ENCODE measurements around the gene SLC22A8. TPM values are rescaled to one million over a fixed set of nuclear protein-coding genes. Genes with fewer than 3 reads are reported as not detected.

Gene SLC22A8
- total RNA-seq, 2 experiments from 2014 or later: not detected

- ChIA-PET CTCF (no interaction called here), POLR2A (no interaction called here)
- no peak for ATAC-seq
- H3K4me1 Mint-ChIP-seq (ENCODE audit: low read depth): no peaks in the 10 kb centered on the region
- H3K27me3 Mint-ChIP-seq (ENCODE audit: low read depth): no peaks in the 10 kb centered on the region
- no peak for DNase-seq
- H3K36me3 Mint-ChIP-seq (ENCODE audit: low read depth): no peaks in the 10 kb centered on the region
- no peak within 1 kb of the TSS for H3K27ac Mint-ChIP-seq
- H3K4me3 Mint-ChIP-seq: no peak within 1 kb of the TSS
- H3K9me3 Mint-ChIP-seq (ENCODE audit: insufficient read depth): no peaks in the 10 kb centered on the region
These were observed 31.1 kb downstream of the SLC22A8 start, which contains the start of gene SLC22A6 for GRCh38 chr11:62984451-62984991. Gene SLC22A6, minus strand, starts transcription at chr11:62984967. Its CDS starts 277 bp downstream, at chr11:62984690.

GRCh38 chr11:62983536-62984199 lies 32.0 kb downstream of the SLC22A8 start:
- ChIA-PET CTCF (no interaction called here), POLR2A (no interaction called here)
- Mint-ChIP-seq H3K27me3 (ENCODE audit: low read depth) (no peaks in the 10 kb centered on the region), H3K36me3 (ENCODE audit: low read depth) (no peaks in the 10 kb centered on the region), H3K4me3 (no peak overlapping the region), H3K9me3 (ENCODE audit: insufficient read depth) (no peaks in the 10 kb centered on the region), H3K27ac (no peak overlapping the region), H3K4me1 (ENCODE audit: low read depth) (no peaks in the 10 kb centered on the region)
- ATAC-seq: no peak
- DNase-seq: no peak

- H3K36me3 Mint-ChIP-seq (ENCODE audit: low read depth): no peaks in the 10 kb centered on the region
- ChIA-PET CTCF (no interaction called here), POLR2A (no interaction called here)
- H3K27me3 Mint-ChIP-seq (ENCODE audit: low read depth): no peaks in the 10 kb centered on the region
- H3K4me1 Mint-ChIP-seq (ENCODE audit: low read depth): no peaks in the 10 kb centered on the region
- no peak overlapping the region for H3K27ac Mint-ChIP-seq
- H3K9me3 Mint-ChIP-seq (ENCODE audit: insufficient read depth): no peaks in the 10 kb centered on the region
- H3K4me3 Mint-ChIP-seq: no peak overlapping the region
- DNase-seq (no peak), ATAC-seq (no peak)
These were observed 33.9 kb downstream of the SLC22A8 start for GRCh38 chr11:62981743-62982142.

GRCh38 chr11:62980133-62980760 lies 35.4 kb downstream of the SLC22A8 start:
- Mint-ChIP-seq H3K27ac (no peak overlapping the region), H3K36me3 (ENCODE audit: low read depth) (no peaks in the 10 kb centered on the region), H3K4me1 (ENCODE audit: low read depth) (no peaks in the 10 kb centered on the region), H3K27me3 (ENCODE audit: low read depth) (no peaks in the 10 kb centered on the region), H3K4me3 (no peak overlapping the region), H3K9me3 (ENCODE audit: insufficient read depth) (no peaks in the 10 kb centered on the region)
- ATAC-seq (no peak), DNase-seq (no peak)
- POLR2A ChIA-PET: no interaction called here
- CTCF ChIA-PET: no interaction called here

GRCh38 chr11:62976109-62976508 lies 39.5 kb downstream of the SLC22A8 start:
- CTCF ChIA-PET: interaction anchor here (1.1 to 3.9 kb wide), 4 partner anchors 10 to 69 kb away, joined by 3 to 43 read pairs (median 4); no protein-coding TSS in a partner anchor
- no peak for DNase-seq
- H3K36me3 Mint-ChIP-seq (ENCODE audit: low read depth): no peaks in the 10 kb centered on the region

GRCh38 chr11:62974848-62975522 lies 40.7 kb downstream of the SLC22A8 start:
- Mint-ChIP-seq H3K27me3 (ENCODE audit: low read depth) (peaks cover 11% of the 10 kb centered on the region), H3K4me3 (no peak overlapping the region), H3K36me3 (ENCODE audit: low read depth) (no peaks in the 10 kb centered on the region), H3K4me1 (ENCODE audit: low read depth) (no peaks in the 10 kb centered on the region), H3K9me3 (ENCODE audit: insufficient read depth) (no peaks in the 10 kb centered on the region), H3K27ac (no peak overlapping the region)
- ChIA-PET POLR2A (no interaction called here), CTCF (interaction anchor here (0.7 to 3.9 kb wide), 8 partner anchors 12 to 71 kb away, joined by 3 to 43 read pairs (median 4); partner anchors contain the start of gene CHRM1)
- ATAC-seq: no peak
- DNase-seq: no peak

More at GRCh38 chr11:62976109-62976508, 39.5 kb downstream of the SLC22A8 start:
- no peaks in the 10 kb centered on the region for H3K4me1 Mint-ChIP-seq (ENCODE audit: low read depth)
- no peak overlapping the region for H3K27ac Mint-ChIP-seq
- H3K4me3 Mint-ChIP-seq: no peak overlapping the region
- H3K9me3 Mint-ChIP-seq (ENCODE audit: insufficient read depth): no peaks in the 10 kb centered on the region
- POLR2A ChIA-PET: no interaction called here
- peaks cover 6% of the 10 kb centered on the region for H3K27me3 Mint-ChIP-seq (ENCODE audit: low read depth)
- no peak for ATAC-seq

GRCh38 chr11:62965574-62965973 lies 50.1 kb downstream of the SLC22A8 start:
- Mint-ChIP-seq H3K36me3 (ENCODE audit: low read depth) (no peaks in the 10 kb centered on the region), H3K27ac (no peak overlapping the region), H3K9me3 (ENCODE audit: insufficient read depth) (no peaks in the 10 kb centered on the region), H3K4me1 (ENCODE audit: low read depth) (no peaks in the 10 kb centered on the region), H3K27me3 (ENCODE audit: low read depth) (peaks cover 23% of the 10 kb centered on the region), H3K4me3 (no peak overlapping the region)
- ATAC-seq: no peak
- no peak for DNase-seq
- CTCF ChIA-PET: no interaction called here
- POLR2A ChIA-PET: interaction anchor here (0.7 kb wide), 1 partner anchor 1402 kb away, joined by 3 read pairs; no protein-coding TSS in a partner anchor

- H3K4me3 Mint-ChIP-seq: no peak overlapping the region
These were observed 53.2 kb downstream of the SLC22A8 start for GRCh38 chr11:62962391-62962790.

GRCh38 chr11:62961017-62961570 lies 54.5 kb downstream of the SLC22A8 start:
- no peaks in the 10 kb centered on the region for H3K9me3 Mint-ChIP-seq (ENCODE audit: insufficient read depth)
- H3K27ac Mint-ChIP-seq: no peak overlapping the region
- H3K4me3 Mint-ChIP-seq: no peak overlapping the region
- H3K4me1 Mint-ChIP-seq (ENCODE audit: low read depth): no peaks in the 10 kb centered on the region
- H3K27me3 Mint-ChIP-seq (ENCODE audit: low read depth): peaks cover 14% of the 10 kb centered on the region
- no peak for ATAC-seq
- ChIA-PET CTCF (interaction anchor here (1.1 kb wide), 1 partner anchor 54 kb away, joined by 3 read pairs; no protein-coding TSS in a partner anchor), POLR2A (no interaction called here)
- no peak for DNase-seq
- H3K36me3 Mint-ChIP-seq (ENCODE audit: low read depth): no peaks in the 10 kb centered on the region

More at GRCh38 chr11:62962391-62962790, 53.2 kb downstream of the SLC22A8 start:
- H3K27ac Mint-ChIP-seq: no peak overlapping the region
- CTCF ChIA-PET: interaction anchor here (0.8 kb wide), 1 partner anchor 64 kb away, joined by 3 read pairs; no protein-coding TSS in a partner anchor
- no peak for DNase-seq
- H3K9me3 Mint-ChIP-seq (ENCODE audit: insufficient read depth): no peaks in the 10 kb centered on the region
- no peaks in the 10 kb centered on the region for H3K36me3 Mint-ChIP-seq (ENCODE audit: low read depth)
- no peak for ATAC-seq
- H3K4me1 Mint-ChIP-seq (ENCODE audit: low read depth): no peaks in the 10 kb centered on the region
- POLR2A ChIA-PET: no interaction called here
- H3K27me3 Mint-ChIP-seq (ENCODE audit: low read depth): peaks cover 20% of the 10 kb centered on the region

- Mint-ChIP-seq H3K27ac (no peak overlapping the region), H3K36me3 (ENCODE audit: low read depth) (no peaks in the 10 kb centered on the region), H3K4me3 (no peak overlapping the region), H3K27me3 (ENCODE audit: low read depth) (peaks cover 12% of the 10 kb centered on the region), H3K4me1 (ENCODE audit: low read depth) (no peaks in the 10 kb centered on the region), H3K9me3 (ENCODE audit: insufficient read depth) (no peaks in the 10 kb centered on the region)
- no peak for ATAC-seq
- ChIA-PET CTCF (interaction anchor here (1.5 kb wide), 1 partner anchor 53 kb away, joined by 6 read pairs; no protein-coding TSS in a partner anchor), POLR2A (no interaction called here)
- no peak for DNase-seq
These were observed 56.1 kb downstream of the SLC22A8 start for GRCh38 chr11:62959422-62959980.

GRCh38 chr11:62958547-62959421 lies 56.9 kb downstream of the SLC22A8 start:
- H3K36me3 Mint-ChIP-seq (ENCODE audit: low read depth): no peaks in the 10 kb centered on the region
- ChIA-PET POLR2A (no interaction called here), CTCF (interaction anchor here (1.5 kb wide), 1 partner anchor 53 kb away, joined by 6 read pairs; no protein-coding TSS in a partner anchor)
- H3K9me3 Mint-ChIP-seq (ENCODE audit: insufficient read depth): no peaks in the 10 kb centered on the region
- peaks cover 13% of the 10 kb centered on the region for H3K27me3 Mint-ChIP-seq (ENCODE audit: low read depth)
- no peak overlapping the region for H3K27ac Mint-ChIP-seq
- H3K4me1 Mint-ChIP-seq (ENCODE audit: low read depth): no peaks in the 10 kb centered on the region
- no peak overlapping the region for H3K4me3 Mint-ChIP-seq
- ATAC-seq (no peak), DNase-seq (no peak)
